NCI-H2107 (cell line): ENCODE results near the gene PNLIPRP3.

Experiments used
- DNase-seq: peaks from one replicate; lab custom pipeline; 2025; lab: John Stamatoyannopoulos, UW

The PNLIPRP3 gene

DNA sequence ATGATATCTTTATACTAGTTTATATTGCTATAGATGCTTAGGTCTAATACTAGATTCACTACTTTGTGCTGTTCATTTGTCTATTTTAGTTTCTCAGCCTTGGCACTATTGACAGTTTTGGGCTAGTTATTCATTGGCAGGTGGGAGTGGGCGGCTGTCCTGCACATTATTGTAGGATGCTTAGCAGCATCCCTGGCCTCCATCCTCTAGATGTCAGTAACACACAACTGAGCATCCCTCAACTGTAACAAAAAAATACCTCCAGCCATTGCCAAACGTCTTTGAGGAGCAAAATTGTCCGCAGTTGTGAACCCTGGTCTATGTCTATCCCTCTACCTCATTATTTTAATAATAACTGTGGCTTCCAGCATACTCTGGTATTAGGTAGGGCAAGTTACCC, 83.7 kb downstream of the PNLIPRP3 start:
- DNase-seq: no peak

DNA sequence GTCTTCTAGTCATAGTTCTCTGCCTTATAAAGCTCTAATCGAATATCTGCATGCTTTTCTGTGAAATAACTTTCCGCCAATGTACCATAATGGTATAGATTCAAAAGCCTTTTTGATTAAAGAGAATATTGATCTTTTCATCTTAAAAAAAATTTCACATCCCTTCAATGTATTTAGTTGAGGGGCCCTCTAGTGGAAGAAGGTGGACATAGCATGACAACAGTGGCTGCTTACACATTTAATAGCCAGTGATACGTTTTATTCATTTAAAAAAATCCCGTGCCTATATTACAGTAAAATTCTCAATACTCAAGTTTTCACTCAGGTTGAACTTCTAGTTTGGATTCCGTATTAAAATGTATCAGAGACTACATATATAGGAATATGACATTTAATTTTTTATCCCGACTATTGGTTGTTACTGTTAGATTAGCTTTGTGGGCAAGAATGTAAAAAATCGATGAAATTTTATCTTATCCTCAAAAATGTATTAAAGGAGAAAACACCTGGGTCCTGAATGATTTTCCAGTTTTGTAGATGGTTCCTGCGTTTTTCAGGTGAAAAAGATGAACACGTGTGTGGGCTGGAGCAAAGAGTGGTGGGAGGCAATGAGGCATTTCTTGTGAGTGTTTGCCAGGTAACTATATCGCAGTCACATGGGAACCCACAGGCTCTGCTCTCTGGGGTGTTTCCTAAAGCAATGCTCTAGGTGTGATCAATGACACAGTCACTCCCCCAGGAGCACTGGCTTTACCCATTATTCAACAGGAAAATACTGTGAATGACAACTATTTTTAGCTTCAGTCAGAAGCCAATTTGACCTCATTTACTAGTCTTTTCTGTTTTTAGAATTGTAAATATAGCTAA, 94.0 kb downstream of the PNLIPRP3 start:
- DNase-seq: no peak

DNA sequence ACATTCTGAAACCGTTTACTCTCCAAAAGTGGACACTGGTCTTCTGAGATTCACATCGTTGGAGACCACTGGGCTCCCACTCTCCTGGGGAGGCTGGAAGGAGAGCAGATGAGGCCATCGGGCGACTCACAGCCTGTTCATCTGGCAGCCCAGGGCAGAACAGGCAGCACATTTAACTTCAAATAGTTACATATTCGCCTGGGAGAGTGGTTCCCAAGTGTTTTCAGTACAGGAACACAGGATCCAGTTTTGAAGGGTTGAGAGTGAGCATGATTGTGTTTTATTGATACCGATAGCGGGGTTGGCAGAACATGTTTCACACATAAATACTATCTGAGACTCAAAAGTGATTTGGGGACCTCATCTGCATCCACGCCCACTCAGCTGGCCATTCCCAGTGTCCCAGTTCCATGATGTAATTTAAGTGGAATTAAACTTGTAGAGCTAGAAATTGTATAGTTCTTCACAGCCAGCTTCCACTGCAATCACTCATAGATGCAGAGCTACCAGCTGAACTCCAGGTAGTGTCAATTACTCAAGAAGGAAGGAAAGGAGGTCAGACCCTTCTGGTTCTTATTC, 95.2 kb downstream of the PNLIPRP3 start:
- no peak for DNase-seq

DNA sequence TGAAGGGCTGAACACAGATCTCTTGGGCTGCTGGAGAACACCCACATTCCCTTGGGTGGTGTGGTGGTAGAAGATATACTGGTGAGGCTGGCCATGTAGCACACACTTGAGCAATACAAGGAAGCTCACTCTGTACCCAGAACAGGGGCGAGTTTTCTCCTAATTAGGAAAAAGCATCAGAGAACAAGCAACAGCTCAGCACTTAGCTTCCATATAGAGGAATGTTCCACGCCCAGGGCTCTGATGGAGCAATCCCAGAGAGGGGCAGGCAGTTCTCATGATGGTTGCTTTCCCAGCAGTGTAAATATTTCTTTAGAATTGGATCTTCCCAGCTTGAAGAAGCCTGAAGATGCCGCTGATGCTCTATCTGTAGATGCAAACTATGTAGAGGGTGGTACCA, 97.1 kb downstream of the PNLIPRP3 start:
- no peak for DNase-seq

DNA sequence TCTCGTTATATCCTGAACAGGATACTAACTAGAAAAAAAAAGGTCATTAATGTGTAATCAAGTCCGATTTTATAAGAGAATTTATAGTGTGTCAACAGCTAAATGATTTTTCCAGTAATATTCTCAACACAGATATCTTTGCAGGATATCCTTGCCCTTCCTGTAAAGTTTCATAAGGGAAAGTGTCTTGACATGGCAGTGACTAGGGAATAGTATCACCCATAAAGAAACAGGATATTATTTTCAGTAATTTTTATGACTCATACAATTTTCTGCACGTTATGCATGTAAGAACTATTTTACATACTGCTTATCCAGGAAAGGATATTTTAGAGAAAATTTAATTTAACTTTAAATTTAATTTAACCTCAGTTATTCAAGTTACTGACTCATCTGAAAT, 98.6 kb downstream of the PNLIPRP3 start:
- no peak for DNase-seq
